ENCODE results near the gene NUMB. TPM values are rescaled to one million over a fixed set of nuclear protein-coding genes. Genes with fewer than 3 reads are reported as not detected.

Gene NUMB
- polyA plus RNA-seq, 4 donors: 38.5 to 87.9 (median 55.4) TPM

DNA sequence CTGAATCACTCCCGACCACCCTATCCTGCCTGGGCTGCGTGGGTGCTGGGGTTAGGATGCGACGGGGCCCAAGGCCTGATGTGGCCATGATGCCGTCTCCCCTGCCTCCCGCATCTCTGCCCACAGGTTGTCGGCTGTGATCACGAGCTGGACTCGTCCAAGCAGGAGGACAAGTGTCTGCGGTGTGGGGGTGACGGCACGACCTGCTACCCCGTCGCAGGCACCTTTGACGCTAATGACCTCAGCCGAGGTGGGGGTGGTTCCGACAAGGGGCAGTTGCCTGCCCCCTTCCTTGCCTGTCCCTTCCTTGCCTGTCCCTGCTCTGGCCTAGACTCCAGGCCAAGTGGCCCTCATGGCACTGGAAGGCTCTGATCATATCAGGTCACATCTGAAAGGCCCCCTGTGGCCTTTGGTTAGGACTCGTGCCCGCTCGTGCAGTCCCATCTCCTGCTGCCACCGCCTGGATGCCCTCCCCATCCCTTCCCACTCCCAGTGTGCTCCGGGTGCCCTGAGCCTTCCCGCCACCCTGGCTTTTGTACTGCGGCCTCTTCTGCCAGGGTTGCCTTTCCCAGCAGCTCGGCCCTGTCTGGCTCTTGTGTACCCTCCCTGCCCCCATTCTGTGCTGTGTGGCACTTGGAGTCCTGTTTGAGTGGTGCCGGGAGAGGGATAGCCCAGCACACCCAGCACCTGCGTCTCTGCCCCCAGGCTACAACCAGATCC is 207.4 kb downstream of the NUMB start:
- FAIRE-seq (no peak), DNase-seq (no peak)
- Histone ChIP-seq H3K27me3 (ENCODE audit: control insufficient read depth in 3 of 3, insufficient read depth in 3 of 3, low read length in 3 of 3) (no peaks in the 10 kb centered on the region), H3K4me1 (ENCODE audit: control insufficient read depth in 3 of 3, insufficient read depth in 2 of 3, low read depth in 1 of 3, low read length in 2 of 3) (no peaks in the 10 kb centered on the region), H3K36me3 (ENCODE audit: control insufficient read depth in 3 of 3, insufficient read depth in 2 of 3, low read depth in 1 of 3, low read length in 3 of 3) (peaks cover 0 to 73% (median 0%) of the 10 kb centered on the region in 3 donors), H3K27ac (ENCODE audit: low read depth in 1 of 3, low read length in 2 of 3) (no peak overlapping the region), H3K4me3 (ENCODE audit: low read depth in 1 of 3, low read length in 3 of 3) (no peak overlapping the region), H3K9me3 (ENCODE audit: control insufficient read depth in 2 of 2, insufficient read depth in 1 of 2, low read depth in 1 of 2, low read length in 1 of 2) (peaks cover 0 to 2% of the 10 kb centered on the region in 2 donors)
- 87 to 92% (median 91%) methylated on average over 27 of the region's 27 CpGs for WGBS, 3 donors

DNA sequence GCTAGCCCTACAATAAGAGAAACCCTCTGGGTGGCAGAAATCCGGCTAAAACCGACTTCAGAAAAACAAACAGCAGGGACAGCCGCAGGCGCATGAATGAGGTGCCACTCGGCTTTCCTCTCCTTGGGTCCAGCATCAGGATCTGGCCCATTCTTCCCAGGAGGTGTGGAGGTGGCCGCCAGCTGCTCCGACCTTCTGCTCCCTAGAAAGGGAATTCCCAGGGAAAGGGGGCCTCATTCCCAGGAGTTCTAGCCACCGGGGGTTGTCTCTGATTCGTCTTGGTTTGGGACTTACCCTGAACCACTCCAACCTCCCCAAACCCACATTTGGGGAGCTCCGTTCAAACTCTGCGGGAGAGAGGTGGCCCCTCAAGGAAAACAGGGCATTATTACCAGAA is 208.0 kb downstream of the NUMB start:
- H3K27ac ChIP-seq (ENCODE audit: low read depth in 1 of 3, low read length in 2 of 3): no peak overlapping the region
- H3K4me3 ChIP-seq (ENCODE audit: low read depth in 1 of 3, low read length in 3 of 3): no peak overlapping the region
- peaks cover 0 to 2% of the 10 kb centered on the region in 2 donors for H3K9me3 ChIP-seq (ENCODE audit: control insufficient read depth in 2 of 2, insufficient read depth in 1 of 2, low read depth in 1 of 2, low read length in 1 of 2)
- DNase-seq: no peak
- H3K4me1 ChIP-seq (ENCODE audit: control insufficient read depth in 3 of 3, insufficient read depth in 2 of 3, low read depth in 1 of 3, low read length in 2 of 3): peaks cover 0 to 3% (median 0%) of the 10 kb centered on the region in 3 donors
- H3K36me3 ChIP-seq (ENCODE audit: control insufficient read depth in 3 of 3, insufficient read depth in 2 of 3, low read depth in 1 of 3, low read length in 3 of 3): peaks cover 0 to 72% (median 0%) of the 10 kb centered on the region in 3 donors
- FAIRE-seq: no peak
- 91% methylated on average over 11 of the region's 11 CpGs for WGBS, 3 donors
- no peaks in the 10 kb centered on the region for H3K27me3 ChIP-seq (ENCODE audit: control insufficient read depth in 3 of 3, insufficient read depth in 3 of 3, low read length in 3 of 3)

DNA sequence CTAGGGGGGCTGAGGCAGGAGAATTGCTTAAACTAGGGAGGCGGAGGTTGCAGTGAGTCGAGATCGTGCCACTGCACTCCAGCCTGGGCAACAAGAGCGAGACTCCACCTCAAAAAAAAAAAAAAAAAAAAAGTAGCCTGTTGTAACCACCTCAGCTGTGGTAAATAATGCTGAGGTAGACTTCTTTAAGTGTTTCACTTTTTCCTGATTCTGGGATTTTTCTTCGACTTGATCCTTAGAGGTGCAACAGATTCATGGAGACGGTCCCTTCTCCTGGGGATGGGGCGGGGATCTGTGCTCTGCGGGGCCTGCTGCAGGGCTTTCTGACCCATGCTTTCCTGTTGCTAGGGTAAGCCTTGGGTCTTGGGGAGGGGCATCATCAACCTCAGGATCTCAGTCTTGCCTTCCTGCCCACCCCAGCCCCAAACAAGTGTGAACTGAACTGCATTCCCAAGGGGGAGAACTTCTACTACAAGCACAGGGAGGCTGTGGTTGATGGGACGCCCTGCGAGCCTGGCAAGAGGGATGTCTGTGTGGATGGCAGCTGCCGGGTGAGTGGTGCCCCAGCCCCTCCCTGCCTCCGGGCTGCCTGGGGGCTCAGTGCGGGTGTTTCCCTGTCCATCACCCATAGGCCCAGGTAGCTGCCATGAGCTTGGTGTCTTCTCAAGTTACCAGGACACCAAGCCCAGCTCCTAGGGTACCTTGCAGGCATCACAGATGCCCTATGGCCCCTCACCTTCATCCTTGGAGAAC is 208.6 kb downstream of the NUMB start:
- FAIRE-seq: no peak
- DNase-seq: no peak
- Histone ChIP-seq H3K9me3 (ENCODE audit: control insufficient read depth in 2 of 2, insufficient read depth in 1 of 2, low read depth in 1 of 2, low read length in 1 of 2) (peaks cover 0 to 2% of the 10 kb centered on the region in 2 donors), H3K27me3 (ENCODE audit: control insufficient read depth in 3 of 3, insufficient read depth in 3 of 3, low read length in 3 of 3) (no peaks in the 10 kb centered on the region), H3K4me3 (ENCODE audit: low read depth in 1 of 3, low read length in 3 of 3) (no peak overlapping the region), H3K4me1 (ENCODE audit: control insufficient read depth in 3 of 3, insufficient read depth in 2 of 3, low read depth in 1 of 3, low read length in 2 of 3) (peaks cover 0 to 3% (median 0%) of the 10 kb centered on the region in 3 donors), H3K36me3 (ENCODE audit: control insufficient read depth in 3 of 3, insufficient read depth in 2 of 3, low read depth in 1 of 3, low read length in 3 of 3) (peaks cover 0 to 72% (median 0%) of the 10 kb centered on the region in 3 donors), H3K27ac (ENCODE audit: low read depth in 1 of 3, low read length in 2 of 3) (no peak overlapping the region)
- WGBS, 3 donors: 84 to 91% (median 86%) methylated on average over 12 to 13 of the region's 13 CpGs

DNA sequence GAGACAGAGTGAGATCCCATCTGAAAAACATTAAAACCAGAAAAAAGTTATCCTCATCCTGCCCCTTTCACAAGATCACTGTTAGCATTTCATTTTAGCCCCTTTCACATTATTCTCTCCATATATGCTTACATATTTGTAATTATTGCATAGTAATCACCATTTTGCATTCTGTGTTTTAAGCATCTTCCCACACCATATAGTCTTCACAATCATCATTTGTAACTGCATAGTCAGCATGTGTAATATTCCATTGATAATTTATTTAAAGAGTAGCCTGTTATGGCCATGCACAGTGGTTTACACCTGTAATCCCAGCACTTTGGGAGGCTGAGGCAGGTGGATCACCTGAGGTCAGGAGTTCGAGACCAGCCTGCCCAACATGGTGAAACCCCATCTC is 209.2 kb downstream of the NUMB start:
- FAIRE-seq: no peak
- WGBS, 3 donors: 76 to 100% (median 93%) methylated on average over 1 of the region's 1 CpG
- DNase-seq: no peak
- Histone ChIP-seq H3K27me3 (ENCODE audit: control insufficient read depth in 3 of 3, insufficient read depth in 3 of 3, low read length in 3 of 3) (no peaks in the 10 kb centered on the region), H3K36me3 (ENCODE audit: control insufficient read depth in 3 of 3, insufficient read depth in 2 of 3, low read depth in 1 of 3, low read length in 3 of 3) (peaks cover 0 to 72% (median 0%) of the 10 kb centered on the region in 3 donors), H3K4me1 (ENCODE audit: control insufficient read depth in 3 of 3, insufficient read depth in 2 of 3, low read depth in 1 of 3, low read length in 2 of 3) (peaks cover 0 to 3% (median 0%) of the 10 kb centered on the region in 3 donors), H3K9me3 (ENCODE audit: control insufficient read depth in 2 of 2, insufficient read depth in 1 of 2, low read depth in 1 of 2, low read length in 1 of 2) (peaks cover 0 to 2% of the 10 kb centered on the region in 2 donors), H3K27ac (ENCODE audit: low read depth in 1 of 3, low read length in 2 of 3) (no peak overlapping the region), H3K4me3 (ENCODE audit: low read depth in 1 of 3, low read length in 3 of 3) (no peak overlapping the region)

DNA sequence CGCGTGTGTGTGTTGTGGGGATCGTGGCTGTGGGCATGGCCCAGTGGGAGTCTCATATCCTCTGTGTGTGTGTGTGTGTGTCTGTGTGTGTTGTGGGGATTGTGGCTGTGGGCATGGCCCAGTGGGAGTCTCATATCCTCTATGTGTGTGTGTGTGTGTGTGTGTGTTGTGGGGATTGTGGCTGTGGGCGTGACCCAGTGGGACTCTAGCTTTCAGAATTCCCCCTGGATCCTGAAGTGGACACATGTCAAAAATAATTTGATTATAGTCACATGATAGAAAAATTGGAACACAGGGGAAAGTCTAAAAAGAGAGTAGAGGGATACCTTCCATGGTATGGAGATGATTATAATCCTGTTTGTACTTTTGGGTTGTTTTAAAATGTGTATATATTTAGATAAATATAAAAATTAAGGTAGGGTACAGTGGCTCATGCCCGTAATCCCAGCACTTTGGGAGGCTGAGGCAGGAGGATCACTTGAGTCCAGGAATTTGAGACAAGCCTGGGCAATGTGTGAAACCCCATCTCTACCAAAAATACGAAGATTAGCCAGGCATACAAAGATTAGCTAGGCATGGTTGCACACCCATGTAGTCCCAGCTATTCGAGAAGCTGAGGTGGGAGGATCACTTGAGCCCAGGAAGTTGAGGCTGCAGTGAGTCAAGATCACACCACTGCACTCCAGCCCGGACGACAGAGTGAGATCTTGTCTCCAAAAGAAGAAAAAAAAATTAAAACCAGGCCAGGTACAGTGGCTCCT is 210.1 kb downstream of the NUMB start:
- H3K4me3 ChIP-seq (ENCODE audit: low read depth in 1 of 3, low read length in 3 of 3): no peak overlapping the region
- H3K36me3 ChIP-seq (ENCODE audit: control insufficient read depth in 3 of 3, insufficient read depth in 2 of 3, low read depth in 1 of 3, low read length in 3 of 3): peaks cover 0 to 66% (median 0%) of the 10 kb centered on the region in 3 donors
- peaks cover 0 to 2% of the 10 kb centered on the region in 2 donors for H3K9me3 ChIP-seq (ENCODE audit: control insufficient read depth in 2 of 2, insufficient read depth in 1 of 2, low read depth in 1 of 2, low read length in 1 of 2)
- DNase-seq (no peak), FAIRE-seq (no peak)
- H3K27ac ChIP-seq (ENCODE audit: low read depth in 1 of 3, low read length in 2 of 3): no peak overlapping the region
- WGBS, 3 donors: 62 to 74% (median 72%) methylated on average over 7 to 9 of the region's 9 CpGs
- H3K27me3 ChIP-seq (ENCODE audit: control insufficient read depth in 3 of 3, insufficient read depth in 3 of 3, low read length in 3 of 3): peaks cover 0 to 2% (median 0%) of the 10 kb centered on the region in 3 donors
- peaks cover 0 to 3% (median 0%) of the 10 kb centered on the region in 3 donors for H3K4me1 ChIP-seq (ENCODE audit: control insufficient read depth in 3 of 3, insufficient read depth in 2 of 3, low read depth in 1 of 3, low read length in 2 of 3)

DNA sequence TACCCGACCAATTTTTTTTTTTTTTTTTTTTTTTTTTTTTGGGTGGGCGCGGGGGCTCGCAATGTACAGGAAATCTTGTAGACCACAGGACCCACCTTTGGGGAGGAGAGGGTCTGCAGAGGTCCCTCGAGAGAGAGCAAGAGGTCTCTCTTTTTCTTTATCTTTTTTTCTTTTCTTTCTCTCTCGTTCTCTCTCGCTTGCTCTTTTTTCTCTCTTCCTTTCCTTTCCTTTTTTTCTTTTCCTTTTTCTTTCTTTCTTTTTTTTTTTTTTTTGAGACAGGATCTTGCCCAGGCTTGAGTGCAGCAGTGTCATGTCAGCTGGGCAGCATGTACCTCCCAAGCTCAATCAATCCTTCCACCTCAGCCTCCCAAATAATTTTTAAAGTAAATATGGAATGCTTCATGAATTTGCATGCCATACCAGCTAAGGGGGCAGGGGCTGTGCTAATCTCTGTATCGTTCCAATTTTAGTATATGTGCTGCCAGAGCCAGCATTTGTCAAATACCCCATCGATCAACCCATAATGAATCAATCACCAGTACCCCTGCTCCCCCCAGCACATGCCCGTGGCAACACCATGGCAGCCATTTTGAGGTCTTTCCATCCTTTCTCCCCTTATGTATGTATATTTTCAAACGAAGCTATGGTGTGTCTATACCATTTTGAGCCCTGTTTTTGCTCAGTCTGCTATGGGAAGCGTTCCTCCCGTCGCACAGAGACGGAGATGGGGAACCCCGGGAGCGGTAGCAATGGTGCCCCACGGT is 211.8 kb downstream of the NUMB start:
- Histone ChIP-seq H3K4me1 (ENCODE audit: control insufficient read depth in 3 of 3, insufficient read depth in 2 of 3, low read depth in 1 of 3, low read length in 2 of 3) (peaks cover 0 to 3% (median 0%) of the 10 kb centered on the region in 3 donors), H3K27me3 (ENCODE audit: control insufficient read depth in 3 of 3, insufficient read depth in 3 of 3, low read length in 3 of 3) (peaks cover 0 to 2% (median 0%) of the 10 kb centered on the region in 3 donors), H3K4me3 (ENCODE audit: low read depth in 1 of 3, low read length in 3 of 3) (peak overlapping the region in 1 of 3 donors; percentile 52), H3K27ac (ENCODE audit: low read depth in 1 of 3, low read length in 2 of 3) (no peak overlapping the region), H3K36me3 (ENCODE audit: control insufficient read depth in 3 of 3, insufficient read depth in 2 of 3, low read depth in 1 of 3, low read length in 3 of 3) (peaks cover 0 to 61% (median 0%) of the 10 kb centered on the region in 3 donors), H3K9me3 (ENCODE audit: control insufficient read depth in 2 of 2, insufficient read depth in 1 of 2, low read depth in 1 of 2, low read length in 1 of 2) (peaks cover 0 to 2% of the 10 kb centered on the region in 2 donors)
- WGBS, 3 donors: 68 to 87% (median 83%) methylated on average over 17 to 18 of the region's 18 CpGs
- no peak for FAIRE-seq
- no peak for DNase-seq

DNA sequence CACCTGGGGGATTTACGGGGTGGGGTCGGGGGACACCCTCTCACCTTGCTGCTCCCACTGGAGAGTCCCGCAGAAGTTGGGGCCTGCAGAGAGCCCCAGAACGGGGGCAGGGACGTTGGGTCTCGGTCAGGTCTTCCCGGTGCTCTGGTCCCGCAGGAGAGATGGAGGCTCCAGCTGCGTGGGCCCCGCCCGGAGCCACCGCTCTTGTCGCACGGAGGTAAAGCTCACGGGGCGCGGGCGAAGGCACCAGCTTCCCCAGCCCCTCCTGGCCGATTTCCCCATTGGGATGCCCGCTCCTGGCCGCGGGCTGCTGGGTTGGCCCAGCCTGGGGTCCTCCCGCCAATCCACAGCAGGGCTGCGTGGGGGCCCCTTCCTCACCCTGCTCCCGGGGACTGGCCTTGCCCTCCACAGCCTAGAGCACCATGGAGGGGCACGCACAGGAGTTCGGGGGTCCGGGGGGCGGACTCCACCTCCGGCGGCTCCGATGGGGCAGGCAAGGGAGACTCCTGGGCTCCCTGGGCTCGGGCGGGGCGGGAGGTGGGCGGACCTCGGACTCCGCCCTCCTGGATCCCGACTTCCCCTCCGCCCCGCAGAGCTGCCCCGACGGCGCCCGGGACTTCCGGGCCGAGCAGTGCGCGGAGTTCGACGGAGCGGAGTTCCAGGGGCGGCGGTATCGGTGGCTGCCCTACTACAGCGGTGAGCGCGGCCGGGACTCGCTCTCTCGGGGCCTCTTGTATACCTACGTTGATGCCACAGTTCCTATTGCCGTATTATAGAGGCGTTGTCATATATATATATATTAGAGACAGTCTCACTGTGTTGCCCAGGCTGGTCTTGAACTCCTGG is 212.6 kb downstream of the NUMB start:
- DNase-seq (peak; percentile 25 to 67), FAIRE-seq (no peak)
- peaks cover 0 to 2% (median 0%) of the 10 kb centered on the region in 3 donors for H3K27me3 ChIP-seq (ENCODE audit: control insufficient read depth in 3 of 3, insufficient read depth in 3 of 3, low read length in 3 of 3)
- WGBS, 3 donors: 22 to 54% (median 51%) methylated on average over 32 to 64 of the region's 64 CpGs
- H3K4me3 ChIP-seq (ENCODE audit: low read depth in 1 of 3, low read length in 3 of 3): peak overlapping the region; percentile 30 to 52 (median 46)
- peaks cover 0 to 61% (median 0%) of the 10 kb centered on the region in 3 donors for H3K36me3 ChIP-seq (ENCODE audit: control insufficient read depth in 3 of 3, insufficient read depth in 2 of 3, low read depth in 1 of 3, low read length in 3 of 3)
- peaks cover 0 to 2% of the 10 kb centered on the region in 2 donors for H3K9me3 ChIP-seq (ENCODE audit: control insufficient read depth in 2 of 2, insufficient read depth in 1 of 2, low read depth in 1 of 2, low read length in 1 of 2)
- peaks cover 0 to 11% (median 0%) of the 10 kb centered on the region in 3 donors for H3K4me1 ChIP-seq (ENCODE audit: control insufficient read depth in 3 of 3, insufficient read depth in 2 of 3, low read depth in 1 of 3, low read length in 2 of 3)
- no peak overlapping the region for H3K27ac ChIP-seq (ENCODE audit: low read depth in 1 of 3, low read length in 2 of 3)

Data from small intestine (tissue), 7 donors.